Heart left ventricle (tissue), 13 donors: ENCODE data around the gene MYL3.

ENCODE experiments used
- POLR2A ChIP-seq, 2 donors: fragments of 450-650 bp; IDR thresholded peaks; one replicate each; pipeline ENCODE4 v1.6.1; 2017; ENCODE audit warnings: antibody characterized with exemption in 2 of 2, mild to moderate bottlenecking in 2 of 2, moderate library complexity in 2 of 2
- TF ChIP-seq, protein P1 (sequence below), 12 donors: fragments of 200-600 bp; sonication (generic) in 4 of 12; IDR thresholded peaks; one replicate each; pipeline versions ENCODE4 v1.5.0 to v1.8.0; 2018 to 2022; ENCODE audit warnings: antibody characterized with exemption in 12 of 12, mild to moderate bottlenecking in 5 of 12
- donor health status: ischemic (EF 13 %, LVEDD 7.1; RV severe dilation, severe dysfunction).
- donor health status: DM: no; HTN: yes; CAD: no.
- donor health status: DM: no; HTN: no; CAD: no.
- donor health status: ischemic (EF 25% LVEDD 6.9; RV normal size, moderate dysfunction).
- donor health status: ischemic (EF 25% LVEDD 5.7; RV mildly dilated, moderate dysfunction).
- donor health status: ischemic (EF 35%, LVEDD 5.7; RV mildly dilated, moderate dysfunction).
- donor health status: nonischemic (EF 11% LVEDD 7.7; RV severe dilation, severe dysfunction).
- donor health status: DM: yes; HTN: yes; CAD: no.
- donor health status: PGD.
- donor health status: ischemic (EF 29% LVEDD 5.4; RV normal size, mild dysfunction).
- donor health status: nonischemic (EF 23%, LVEDD 6.1; RV moderate dilation, normal function).

DNA sequence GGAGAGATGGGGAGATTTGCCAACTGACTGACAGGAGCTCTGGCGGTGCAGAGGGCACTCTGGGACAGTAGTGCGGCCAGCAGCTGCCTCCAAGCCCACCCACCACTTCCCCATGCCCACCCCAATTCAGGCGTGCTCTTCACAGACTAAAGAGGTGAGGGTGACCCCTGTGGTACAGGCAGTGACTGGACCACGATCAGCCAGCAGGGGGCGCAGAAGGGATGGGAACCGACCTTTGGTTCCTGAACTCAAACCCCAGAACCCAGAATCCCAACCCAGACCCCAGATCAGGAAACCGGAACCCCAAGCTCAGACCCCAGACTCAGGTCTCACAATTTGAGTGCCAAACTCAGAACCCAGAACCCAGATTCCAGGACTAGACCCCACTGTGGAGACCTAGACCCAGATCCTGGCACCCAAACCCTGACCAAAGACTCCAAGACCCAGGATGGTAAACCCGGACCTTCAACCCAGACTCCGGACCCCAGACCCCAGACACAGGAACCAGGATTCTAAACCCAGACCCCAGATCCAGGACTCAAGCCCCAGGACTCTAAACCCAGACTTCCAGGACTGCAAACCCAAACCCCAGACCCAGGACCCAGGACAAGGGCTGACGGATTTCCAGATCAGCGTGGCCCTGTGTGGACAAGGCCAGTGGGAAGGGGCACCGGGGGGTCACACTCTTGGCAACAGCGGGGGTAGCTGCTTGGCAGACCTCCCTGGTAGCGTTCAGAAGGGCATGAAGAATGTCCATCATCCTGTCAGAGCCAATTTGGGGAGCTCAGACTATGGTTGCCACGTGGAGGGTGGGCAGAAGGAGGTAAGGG is 3.7 kb upstream of the MYL3 start:
- TF ChIP-seq, protein P1, sequence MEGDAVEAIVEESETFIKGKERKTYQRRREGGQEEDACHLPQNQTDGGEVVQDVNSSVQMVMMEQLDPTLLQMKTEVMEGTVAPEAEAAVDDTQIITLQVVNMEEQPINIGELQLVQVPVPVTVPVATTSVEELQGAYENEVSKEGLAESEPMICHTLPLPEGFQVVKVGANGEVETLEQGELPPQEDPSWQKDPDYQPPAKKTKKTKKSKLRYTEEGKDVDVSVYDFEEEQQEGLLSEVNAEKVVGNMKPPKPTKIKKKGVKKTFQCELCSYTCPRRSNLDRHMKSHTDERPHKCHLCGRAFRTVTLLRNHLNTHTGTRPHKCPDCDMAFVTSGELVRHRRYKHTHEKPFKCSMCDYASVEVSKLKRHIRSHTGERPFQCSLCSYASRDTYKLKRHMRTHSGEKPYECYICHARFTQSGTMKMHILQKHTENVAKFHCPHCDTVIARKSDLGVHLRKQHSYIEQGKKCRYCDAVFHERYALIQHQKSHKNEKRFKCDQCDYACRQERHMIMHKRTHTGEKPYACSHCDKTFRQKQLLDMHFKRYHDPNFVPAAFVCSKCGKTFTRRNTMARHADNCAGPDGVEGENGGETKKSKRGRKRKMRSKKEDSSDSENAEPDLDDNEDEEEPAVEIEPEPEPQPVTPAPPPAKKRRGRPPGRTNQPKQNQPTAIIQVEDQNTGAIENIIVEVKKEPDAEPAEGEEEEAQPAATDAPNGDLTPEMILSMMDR (IDR thresholded peaks at IDR 0.05): peak; percentile 83 to 93 (median 88)
- no peak for TF ChIP-seq POLR2A (IDR thresholded peaks at IDR 0.05)
